ENCODE data around the gene MRPL53. TPM values are rescaled to one million over a fixed set of nuclear protein-coding genes. Genes with fewer than 3 reads are reported as not detected.

Gene MRPL53
- total and polyA plus RNA-seq, 2 of the 8 experiments (the other 6 are each of a cell fraction or from before 2014, with no cell fraction given), result 36.6 to 46.3 TPM

DNA sequence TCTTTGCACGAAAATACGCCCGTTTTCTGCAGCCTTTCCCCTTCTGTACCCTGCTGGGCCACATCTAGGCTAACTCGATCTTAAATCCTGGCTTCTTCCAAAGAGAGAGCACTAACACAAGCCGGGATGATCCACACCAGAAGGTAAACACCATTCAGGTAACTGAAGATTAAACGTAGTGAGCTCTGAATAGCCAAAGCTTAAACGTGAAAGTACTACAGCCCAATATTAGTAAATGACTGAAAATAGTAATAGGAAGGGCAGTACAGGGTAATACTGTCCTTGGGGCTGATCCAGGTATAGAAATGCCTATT is 422 bp upstream of the MRPL53 start:
- peak overlapping the region; percentile 80 for H3K4ac ChIP-seq (replicated peaks; ENCODE audit: insufficient read length, low read depth, low read length)
- H4K20me1 ChIP-seq (replicated peaks in 1 of 2; ENCODE audit: control insufficient read depth in 1 of 2, insufficient read depth in 2 of 2, low read length in 2 of 2), result peaks cover 0 to 1% of the 10 kb centered on the region in 2 experiments
- H4K91ac ChIP-seq (replicated peaks; ENCODE audit: insufficient read length, low read length), result peak overlapping the region; percentile 45
- peak overlapping the region; percentile 79 for H3K27ac ChIP-seq (ENCODE audit: low read depth, low read length)
- H3K4me1 ChIP-seq (replicated peaks in 1 of 4; ENCODE audit: control insufficient read depth in 3 of 4, insufficient read depth in 4 of 4, low read length in 3 of 4), result peaks cover 0 to 3% (median 2%) of the 10 kb centered on the region in 4 experiments; a peak in 3 of 7 replicates
- H3K56ac ChIP-seq (replicated peaks; ENCODE audit: insufficient read length, low read depth, low read length), result peak overlapping the region; percentile 91
- no peak for FAIRE-seq
- H3K4me2 ChIP-seq (ENCODE audit: insufficient read depth in 1 of 2, low read depth in 2 of 2, low read length in 2 of 2), result peak overlapping the region; percentile 97 to 98
- H2BK20ac ChIP-seq (ENCODE audit: low read length), result no peak overlapping the region
- DNase-seq (ENCODE audit: low read depth in 1 of 2, low spot score in 2 of 2), result no peak
- ChIA-PET CTCF (ENCODE audit: partially characterized antibody) (interaction anchor here (0.6 to 5.7 kb wide), 15 partner anchors 9 to 115 kb away, joined by 3 to 86 read pairs (median 3); partner anchors contain the start of genes AUP1, CCDC142, DQX1 and HTRA2), POLR2A (ENCODE audit: partially characterized antibody) (interaction anchor here (0.9 to 5.2 kb wide), 13 partner anchors 9 to 77 kb away, joined by 3 to 89 read pairs (median 4); partner anchors contain the start of genes AUP1, CCDC142, HTRA2 and INO80B)
- peak overlapping the region; percentile 46 for H4K5ac ChIP-seq (ENCODE audit: insufficient read length, low read depth, low read length)
- no peak overlapping the region for H2BK15ac ChIP-seq (ENCODE audit: low read length)
- H2BK12ac ChIP-seq (ENCODE audit: low read depth, low read length), result no peak overlapping the region
- TF ChIP-seq, protein P1, sequence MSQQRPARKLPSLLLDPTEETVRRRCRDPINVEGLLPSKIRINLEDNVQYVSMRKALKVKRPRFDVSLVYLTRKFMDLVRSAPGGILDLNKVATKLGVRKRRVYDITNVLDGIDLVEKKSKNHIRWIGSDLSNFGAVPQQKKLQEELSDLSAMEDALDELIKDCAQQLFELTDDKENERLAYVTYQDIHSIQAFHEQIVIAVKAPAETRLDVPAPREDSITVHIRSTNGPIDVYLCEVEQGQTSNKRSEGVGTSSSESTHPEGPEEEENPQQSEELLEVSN (IDR thresholded peaks at IDR 0.05), result no peak
- no peak for TF ChIP-seq NRF1 (IDR thresholded peaks at IDR 0.05; ENCODE audit: low read depth, low read length)
- no peak for TF ChIP-seq RXRA (IDR thresholded peaks at IDR 0.05; ENCODE audit: insufficient read depth, low read depth, low read length)
- TF ChIP-seq CHD1 (IDR thresholded peaks at IDR 0.05; ENCODE audit: low read depth, low read length), result no peak
- no peak for TF ChIP-seq TAF1 (IDR thresholded peaks at IDR 0.05; ENCODE audit: low read depth, low read length)
- TF ChIP-seq TAF7 (optimal IDR thresholded peaks at IDR 0.05; ENCODE audit: borderline replicate concordance, low read depth, low read length), result peak; percentile 8
- peaks cover 11% of the 10 kb centered on the region for H3K23me2 ChIP-seq (ENCODE audit: low read depth, low read length)
- H2BK5ac ChIP-seq (ENCODE audit: low read depth, low read length), result no peak overlapping the region; the same call in 1 of the 2 replicates
- no peaks in the 10 kb centered on the region for H3K79me2 ChIP-seq (ENCODE audit: control insufficient read depth in 1 of 2, insufficient read depth in 2 of 2, low read length in 2 of 2)
- peak overlapping the region; percentile 77 to 95 (median 87) for H3K4me3 ChIP-seq (ENCODE audit: extremely low read depth in 1 of 4, insufficient read depth in 2 of 4, low read depth in 3 of 4, low read length in 4 of 4)
- 35% methylated on average over 7 of the region's 7 CpGs; no CpG with 5 or more reads in 1 of the 2 experiments for WGBS, 2 experiments (ENCODE audit: extremely low coverage in 1 of 2, insufficient coverage in 1 of 2, insufficient read length in 1 of 2, insufficient replicate concordance in 2 of 2, low coverage in 1 of 2, low lambda C conversion rate in 2 of 2, missing lambda C conversion rate in 1 of 2)
- no peak overlapping the region for H3K18ac ChIP-seq (ENCODE audit: extremely low read depth, low read length)
- H3K36me3 ChIP-seq (ENCODE audit: control insufficient read depth in 2 of 4, insufficient read depth in 4 of 4, low read length in 3 of 4), result peaks cover 0 to 4% (median 2%) of the 10 kb centered on the region in 4 experiments; a peak in 6 of 8 replicates
- no peak overlapping the region for H3K14ac ChIP-seq (ENCODE audit: insufficient read length)
- no peaks in the 10 kb centered on the region for H3K79me1 ChIP-seq (ENCODE audit: low read depth, low read length)
- no peaks in the 10 kb centered on the region for H3K9me3 ChIP-seq (ENCODE audit: insufficient read depth in 2 of 2, low read depth in 1 of 2, low read length in 1 of 2)
- H3K23ac ChIP-seq (ENCODE audit: insufficient read length), result no peak overlapping the region
- H2AFZ ChIP-seq (ENCODE audit: low read length), result peak overlapping the region; percentile 88
- no peak overlapping the region for H2BK120ac ChIP-seq (replicated peaks; ENCODE audit: low read depth, low read length)
- H3K27me3 ChIP-seq (replicated peaks in 1 of 4; ENCODE audit: control insufficient read depth in 3 of 4, extremely low read depth in 1 of 4, insufficient read depth in 3 of 4, low read length in 3 of 4), result no peaks in the 10 kb centered on the region
- peak overlapping the region in 3 of 4 experiments; percentile 67 to 77 (median 77); a peak in 6 of 7 replicates for H3K9ac ChIP-seq (replicated peaks in 1 of 4; ENCODE audit: extremely low read depth in 1 of 4, low read depth in 3 of 4, low read length in 3 of 4)
- no peak overlapping the region for H2AK5ac ChIP-seq (ENCODE audit: low read depth, low read length)
- H4K8ac ChIP-seq (ENCODE audit: extremely low read depth, insufficient read depth, low read length), result peak overlapping the region; percentile 94; the same call in 1 of the 2 replicates
